ENCODE data around the gene NUP205.
"Not testable (repeated sequence)": the region's sequence is repeated elsewhere in the genome, so short reads cannot be mapped to it uniquely, and the experiment has no call there.

Gene NUP205

GRCh38 chr7:135620980-135621850 lies 63.5 kb downstream of the NUP205 start:
- peak; percentile 63 to 90 (median 68) for DNase-seq

GRCh38 chr7:135634191-135634878 lies 76.6 kb downstream of the NUP205 start:
- no peak for DNase-seq

- DNase-seq, result not testable (repeated sequence)
These were observed 82.0 kb downstream of the NUP205 start for GRCh38 chr7:135639690-135640089.

GRCh38 chr7:135644154-135644553 lies 86.4 kb downstream of the NUP205 start:
- no peak for DNase-seq

GRCh38 chr7:135644729-135645128 lies 87.0 kb downstream of the NUP205 start:
- DNase-seq, result no peak

- peak; percentile 35 to 76 (median 45) for DNase-seq
These were observed 87.7 kb downstream of the NUP205 start for GRCh38 chr7:135645296-135645904.

- no peak for DNase-seq
These were observed 90.0 kb downstream of the NUP205 start for GRCh38 chr7:135647755-135648154.

- DNase-seq, result no peak
These were observed 90.5 kb downstream of the NUP205 start for GRCh38 chr7:135648235-135648634.

- no peak for DNase-seq
These were observed 93.3 kb downstream of the NUP205 start for GRCh38 chr7:135650831-135651573.

- peak in 2 of 3 experiments; percentile 91 to 98 for DNase-seq
These were observed 95.8 kb downstream of the NUP205 start for GRCh38 chr7:135653340-135654080.

- DNase-seq, result no peak
These were observed 100.8 kb downstream of the NUP205 start for GRCh38 chr7:135658564-135658963.

GRCh38 chr7:135659159-135659846 lies 101.6 kb downstream of the NUP205 start:
- DNase-seq, result no peak

GRCh38 chr7:135661311-135662122 lies 103.8 kb downstream of the NUP205 start:
- DNase-seq, result peak in 2 of 3 experiments; percentile 95 to 96

GRCh38 chr7:135662123-135662372 lies 104.3 kb downstream of the NUP205 start:
- DNase-seq, result no peak

GRCh38 chr7:135662373-135663114 lies 104.8 kb downstream of the NUP205 start, which contains the start of gene STMP1:
Gene STMP1, plus strand, starts transcription at chr7:135662514.
- peak; percentile 97 to 98 (median 98) for DNase-seq

GRCh38 chr7:135664046-135664589 lies 106.4 kb downstream of the NUP205 start:
- peak in 1 of 3 experiments; percentile 47 for DNase-seq

GRCh38 chr7:135665042-135665441 lies 107.3 kb downstream of the NUP205 start:
- no peak for DNase-seq

GRCh38 chr7:135666156-135666555 lies 108.4 kb downstream of the NUP205 start:
- DNase-seq, result no peak

GRCh38 chr7:135666846-135667245 lies 109.1 kb downstream of the NUP205 start:
- DNase-seq, result no peak

- not testable (repeated sequence) for DNase-seq
These were observed 109.9 kb downstream of the NUP205 start for GRCh38 chr7:135667626-135668025.
